Cardiac septum (tissue), 1 donor: ENCODE data around the gene SUPT20HL1. TPM values are rescaled to one million over a fixed set of nuclear protein-coding genes. Genes with fewer than 3 reads are reported as not detected.
"Not testable (repeated sequence)": the region's sequence is repeated elsewhere in the genome, so short reads cannot be mapped to it uniquely, and the experiment has no call there.

Source experiments
- DNase-seq: peaks from one replicate; pipeline ENCODE4 v3.0.0-alpha.2; 2020; ENCODE audit warnings: low spot score
- intact Hi-C: fragments of 100-400 bp; cut with DNase I; formaldehyde crosslinking; loops from one replicate; pipeline ENCODE4 v1.14.0; 2022
- long read RNA-seq: library from polyadenylated mRNA; unstranded; transcript quantifications from one replicate; pipeline ENCODE4 v2.0.0, GENCODE V29; 2021
- total RNA-seq: library from RNA; stranded (reverse); fragmentation: NEBNext Ultra II Directional; extraction: Animal tissue kit (Norgen Biotek cat#: 25700); gene quantifications from one replicate; pipeline ENCODE4 v1.2.1, GENCODE V29; 2021
- donor health status: DM: no; HTN: no; CAD: no.

SUPT20HL1 gene
- total RNA-seq = not detected
- long read RNA-seq = 0 reads

DNA sequence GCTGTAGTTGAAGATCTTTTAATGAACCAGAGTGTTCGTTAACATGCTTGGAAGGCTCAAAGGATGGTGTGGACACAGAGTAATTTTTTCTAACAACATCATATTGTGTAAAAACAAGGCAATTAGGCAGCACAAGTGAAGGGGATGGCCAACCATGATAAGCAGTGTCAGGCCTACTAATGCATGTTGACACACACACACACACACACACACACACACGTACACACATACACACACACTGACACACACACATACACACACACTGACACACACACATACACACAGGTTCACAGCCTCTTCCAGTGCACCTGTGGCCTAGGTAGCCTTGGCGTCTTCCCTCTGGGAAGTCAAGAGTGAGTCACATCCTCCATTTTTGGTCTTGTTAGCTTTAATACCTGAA is at the start of gene SUPT20HL1:
SUPT20HL1 (plus strand) TSS at position 368 of the 400 bp plus-strand sequence. CDS start 2,122 bp downstream, outside the sequence.
- intact Hi-C loops = loop anchor here (10.0 kb wide), 1 partner anchor 95 kb away; no protein-coding TSS in a partner anchor
- DNase-seq = no peak

DNA sequence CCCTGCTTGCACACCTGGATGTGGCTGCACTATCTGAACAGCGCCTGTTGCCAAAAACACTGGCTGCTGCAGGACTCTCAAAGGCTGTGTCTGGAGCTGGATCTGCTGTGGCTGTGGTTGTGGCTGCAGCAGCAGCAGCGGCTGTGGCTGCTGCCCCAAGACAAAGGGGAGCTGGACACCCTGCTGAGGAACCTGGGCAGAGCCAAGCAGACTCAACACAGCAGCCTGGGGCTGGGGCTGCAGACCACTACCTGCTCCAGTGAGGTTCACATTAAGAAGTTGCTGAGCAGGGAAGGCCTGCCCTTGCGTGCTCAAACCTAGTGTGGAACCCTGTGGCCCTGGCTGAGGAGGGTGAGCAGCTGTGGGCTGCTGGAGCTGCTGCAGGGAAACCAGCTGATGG is 49.5 kb upstream of the SUPT20HL1 start:
- intact Hi-C loops, DNase-seq: not testable (repeated sequence)

DNA sequence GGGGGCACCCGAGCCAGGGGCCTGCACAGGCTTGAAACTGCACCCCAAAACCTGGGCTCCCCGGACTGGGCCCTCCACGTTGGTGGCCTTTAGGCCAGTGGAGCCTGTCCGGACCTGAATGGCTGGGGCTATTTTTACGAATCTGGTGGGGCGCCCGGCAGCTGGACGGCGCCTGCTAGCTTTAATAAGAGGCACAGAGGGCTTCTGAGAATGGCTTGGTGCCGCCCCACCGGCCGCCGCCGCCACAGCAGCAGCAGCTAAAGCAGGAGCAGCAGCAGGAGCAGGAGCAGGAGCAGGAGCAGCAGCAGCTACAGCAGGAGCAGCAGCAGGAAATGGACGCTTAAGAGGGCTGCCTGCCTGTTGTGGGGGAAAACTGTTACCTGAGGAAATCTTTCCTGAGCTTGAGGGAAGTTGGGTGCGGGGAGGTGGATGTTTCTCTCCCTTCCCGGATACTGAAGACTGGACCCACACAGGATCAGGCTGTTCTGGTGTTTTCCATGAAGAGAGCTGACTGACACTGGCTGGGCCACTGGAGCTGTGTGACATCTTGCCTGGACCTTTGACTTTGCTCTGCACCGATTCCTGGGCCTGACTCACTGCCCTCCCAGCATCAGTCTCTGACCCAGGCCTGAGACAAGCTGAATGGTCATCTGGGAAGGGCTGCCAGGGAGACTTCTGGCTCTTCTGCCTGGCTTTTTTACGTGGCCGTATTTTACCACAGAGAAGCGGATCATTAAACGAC is 48.8 kb upstream of the SUPT20HL1 start:
- DNase-seq, intact Hi-C loops: not testable (repeated sequence)

DNA sequence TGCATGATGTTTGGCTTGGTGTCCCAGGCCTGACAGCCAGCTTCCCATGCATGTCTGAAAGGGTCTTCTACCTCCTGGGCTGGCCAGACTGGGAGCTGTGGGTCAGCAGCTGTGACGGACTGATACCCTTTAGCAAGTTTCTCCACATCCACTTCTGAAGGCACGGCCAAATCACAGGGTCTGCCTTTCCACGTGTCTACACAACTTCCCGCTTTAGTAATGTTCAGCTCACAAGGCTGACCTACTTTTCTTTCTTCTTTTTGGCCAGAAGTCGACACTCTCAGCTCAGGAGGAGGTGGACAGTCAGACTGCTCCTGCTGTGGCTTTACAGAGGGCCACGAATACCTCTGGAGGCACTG is 48.2 kb upstream of the SUPT20HL1 start:
- intact Hi-C loops, DNase-seq: not testable (repeated sequence)

DNA sequence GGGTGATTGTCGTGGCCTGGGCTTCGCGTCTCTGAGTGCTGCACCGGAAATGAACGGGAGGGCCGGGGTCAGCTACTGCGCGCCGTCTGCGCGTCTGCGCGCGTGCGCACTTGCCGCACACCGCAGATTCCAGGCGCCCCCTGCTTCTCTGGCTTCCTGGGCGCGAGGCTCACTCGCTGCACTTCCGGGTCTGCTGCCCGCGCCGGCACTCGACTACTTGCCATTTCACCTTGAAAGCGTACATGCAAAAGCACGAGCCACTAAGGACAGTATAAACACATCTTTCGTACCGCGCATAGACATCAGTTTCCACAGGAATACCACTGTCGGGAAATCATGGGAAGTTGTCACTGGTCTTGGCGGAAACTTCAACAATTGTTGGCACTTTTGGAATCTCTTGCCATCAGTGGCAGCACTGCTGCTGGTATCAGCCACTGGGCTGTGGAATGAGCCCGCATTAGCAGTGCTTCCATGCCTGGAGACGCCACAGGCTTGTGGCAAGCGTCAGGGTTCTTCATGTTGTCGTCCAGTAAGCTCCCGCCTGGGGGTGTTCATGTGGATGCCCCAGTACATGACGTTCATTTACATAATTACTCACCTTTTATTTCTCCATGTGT is 46.3 kb upstream of the SUPT20HL1 start, which contains the start of gene SUPT20HL2:
SUPT20HL2 (minus strand) TSS at position 51 of the 617 bp plus-strand sequence. CDS start 754 bp downstream, outside the sequence.
- intact Hi-C loops = no loop called here

DNA sequence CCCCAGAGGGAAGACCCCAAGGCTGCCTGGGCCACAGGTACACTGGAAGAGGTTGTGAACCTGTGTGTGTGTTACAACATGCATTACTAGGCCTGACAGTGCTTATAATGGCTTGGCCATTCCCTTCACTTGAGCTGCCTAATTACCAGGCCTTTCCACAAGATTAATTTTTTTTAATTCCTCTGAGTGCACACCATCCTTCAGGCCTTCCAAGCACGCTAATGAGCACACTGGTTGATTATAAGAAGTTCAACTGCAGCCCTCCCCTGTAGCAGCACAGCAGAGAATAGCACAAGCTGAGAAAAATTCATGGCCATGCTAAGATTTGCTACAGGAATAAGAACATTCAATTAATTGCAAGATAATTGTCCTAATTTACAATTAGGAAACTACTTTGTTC is 44.3 kb upstream of the SUPT20HL1 start:
- intact Hi-C loops = no loop called here
- no peak for DNase-seq

More for the DNA sequence above, 46.3 kb upstream of the SUPT20HL1 start, which contains the start of gene SUPT20HL2:
- no peak for DNase-seq

DNA sequence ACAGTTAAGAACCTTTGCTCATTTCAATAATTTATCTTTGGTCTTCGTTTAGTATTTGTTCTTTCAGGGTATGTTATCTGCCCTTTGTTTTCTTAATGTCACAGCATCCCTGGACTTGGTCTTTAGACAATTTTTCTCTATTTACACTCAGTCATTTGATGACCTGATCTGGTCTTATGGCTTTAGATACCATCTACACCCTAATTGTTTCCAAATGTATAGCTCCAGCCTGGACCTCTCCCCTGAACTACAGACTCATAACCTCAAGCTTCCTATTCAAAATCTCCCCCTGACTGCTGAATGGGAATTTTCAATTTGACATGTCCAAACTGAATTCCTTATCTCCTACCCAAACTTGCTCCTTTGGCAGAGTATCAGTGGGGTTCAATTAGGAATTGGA is 42.9 kb upstream of the SUPT20HL1 start:
- intact Hi-C loops = no loop called here
- no peak for DNase-seq

DNA sequence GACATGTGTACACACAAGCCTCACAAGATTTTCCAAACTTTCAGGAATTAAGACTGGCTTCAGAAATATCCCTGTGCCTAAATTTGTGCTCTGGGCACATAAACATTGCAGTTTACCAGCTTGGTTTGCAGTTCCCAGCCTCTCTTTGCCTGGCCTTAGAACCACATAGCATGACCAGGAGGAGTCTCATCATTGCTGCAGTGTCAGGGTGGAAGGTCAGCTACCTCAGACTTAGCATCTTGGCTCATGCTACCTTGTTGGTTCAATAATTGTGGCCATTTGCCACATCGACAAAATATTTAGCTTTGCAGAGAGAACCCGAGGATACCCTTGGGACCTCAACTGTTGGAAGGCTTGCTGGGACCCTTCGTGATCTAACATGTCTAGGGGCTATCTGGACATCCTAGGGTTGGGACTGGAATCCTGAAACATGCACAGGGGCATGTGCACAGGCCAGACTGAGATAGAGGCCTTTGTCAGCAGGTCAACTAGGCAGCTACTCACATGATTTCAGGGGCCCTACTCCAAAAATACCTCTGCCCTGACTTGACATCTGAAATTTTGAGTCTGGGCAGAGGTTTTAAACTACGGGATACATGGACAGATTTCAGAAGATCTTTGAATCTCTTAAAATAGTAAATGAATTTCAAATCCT is 38.6 kb upstream of the SUPT20HL1 start:
- intact Hi-C loops = no loop called here
- DNase-seq = no peak

DNA sequence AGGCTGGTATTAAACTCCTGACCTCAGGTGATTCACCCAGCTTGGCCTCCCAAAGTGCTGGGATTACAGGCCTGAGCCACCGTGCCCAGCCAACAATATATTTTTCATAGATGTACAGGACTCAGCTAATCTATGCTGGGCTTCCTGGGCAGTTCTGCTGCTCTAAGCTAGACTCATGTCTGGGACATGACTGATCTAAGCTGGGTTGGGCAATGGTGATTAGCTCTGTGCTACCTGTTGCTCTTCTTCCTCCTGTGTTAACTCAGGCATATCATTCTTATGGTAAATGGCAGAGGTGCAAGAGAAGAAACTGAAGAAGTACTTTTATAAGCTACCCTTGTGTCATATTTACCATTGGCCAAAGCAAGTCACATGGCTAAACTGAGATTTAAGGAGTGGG is 35.2 kb upstream of the SUPT20HL1 start:
- no peak for DNase-seq

DNA sequence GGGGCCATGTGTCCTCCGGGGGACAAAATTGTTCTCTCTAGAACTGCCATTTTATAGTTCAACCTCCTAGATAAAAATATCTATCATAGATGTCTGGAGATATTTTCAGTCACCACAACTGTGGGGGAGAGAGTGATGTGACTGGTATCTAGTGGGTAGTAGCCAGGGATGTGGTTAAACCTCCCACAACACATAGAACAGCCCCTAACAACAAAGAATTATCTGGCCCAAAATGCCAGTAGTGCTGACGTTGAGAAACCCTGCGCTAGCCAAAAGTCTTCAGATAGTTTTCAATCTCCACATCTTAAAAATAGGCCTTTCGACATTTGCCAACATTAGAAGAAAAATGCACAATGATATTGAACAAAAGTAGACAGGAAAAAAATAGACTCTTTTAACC is 27.6 kb upstream of the SUPT20HL1 start:
- intact Hi-C loops = no loop called here

More for the DNA sequence above, 35.2 kb upstream of the SUPT20HL1 start:
- intact Hi-C loops = no loop called here

DNA sequence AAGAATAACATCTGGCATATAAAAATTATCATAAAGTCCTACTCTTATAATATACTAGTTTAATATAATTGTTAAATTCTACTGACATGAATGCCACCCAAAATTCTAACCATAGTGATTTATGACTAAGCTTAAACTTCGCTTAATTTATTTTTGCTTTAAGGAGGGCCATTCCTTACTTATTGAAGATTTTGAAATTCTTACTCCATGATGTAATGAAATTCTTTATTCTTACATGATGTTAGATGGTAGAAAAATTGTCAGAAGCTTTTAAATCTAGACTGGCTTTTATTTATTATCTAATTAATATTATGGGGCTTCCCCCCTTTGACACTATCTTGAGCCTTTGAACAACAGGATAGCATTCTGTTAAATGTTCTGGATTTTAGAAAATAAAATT is 27.1 kb upstream of the SUPT20HL1 start:
- intact Hi-C loops = no loop called here
- DNase-seq = no peak

More for the DNA sequence above, 27.6 kb upstream of the SUPT20HL1 start:
- DNase-seq = no peak

DNA sequence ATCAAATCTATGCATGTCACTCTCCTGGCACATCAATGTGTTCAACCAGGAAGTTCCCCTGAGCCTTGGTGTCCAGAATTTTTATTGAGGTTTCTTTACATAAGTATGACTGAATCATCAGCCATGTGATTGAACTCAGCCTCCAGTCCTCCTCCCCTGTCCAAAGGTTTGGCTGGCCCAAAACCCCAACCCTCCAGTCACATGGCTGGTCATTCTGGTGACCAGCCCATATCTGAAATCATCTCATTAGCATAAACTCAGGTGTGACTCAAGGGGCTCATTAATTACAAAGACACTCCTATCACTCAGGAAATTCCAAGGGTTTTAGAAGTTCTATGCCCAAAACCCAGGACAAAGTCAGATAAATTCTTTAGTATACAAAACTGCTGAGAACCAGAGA is 26.0 kb upstream of the SUPT20HL1 start:
- no peak for DNase-seq
- intact Hi-C loops = no loop called here

DNA sequence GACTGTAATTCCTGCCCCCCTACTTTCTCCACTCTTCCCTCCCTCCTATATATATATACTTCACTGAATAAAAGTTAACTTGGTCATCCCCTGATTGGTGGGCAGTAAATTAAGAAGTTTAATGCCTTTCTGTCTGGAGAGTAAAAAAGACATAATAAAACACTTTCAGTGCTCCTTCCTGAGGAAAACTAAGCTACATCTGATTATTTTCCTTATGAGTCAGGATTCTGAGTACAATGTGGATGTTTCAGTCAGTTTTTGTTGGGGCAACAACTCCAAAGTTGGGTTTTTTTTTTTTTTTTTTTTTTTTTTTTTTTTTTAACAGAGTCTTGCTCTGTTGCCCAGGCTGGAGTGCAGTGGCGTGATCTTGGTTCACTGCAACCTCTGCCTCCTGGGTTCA is 24.6 kb upstream of the SUPT20HL1 start:
- intact Hi-C loops = no loop called here
- DNase-seq = no peak

DNA sequence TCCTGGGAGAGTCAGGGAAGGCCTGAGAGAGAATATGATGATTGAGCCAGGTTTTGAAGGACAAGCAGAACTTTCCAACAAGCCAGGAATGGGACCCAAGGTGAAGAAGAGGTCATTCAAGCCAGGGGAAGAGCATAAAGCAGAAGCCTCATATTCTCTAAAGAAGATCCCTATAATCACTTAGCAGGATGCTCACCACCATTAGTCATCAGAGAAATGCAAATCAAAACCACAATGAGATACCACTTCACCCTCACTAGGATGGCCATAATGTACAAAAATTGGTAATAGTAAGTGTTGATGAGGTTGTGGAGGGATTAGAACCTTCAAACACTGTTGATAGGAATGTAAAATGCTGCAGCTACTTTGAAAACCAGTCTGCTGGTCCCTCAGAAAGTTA is 20.5 kb upstream of the SUPT20HL1 start:
- no peak for DNase-seq
- intact Hi-C loops = no loop called here

DNA sequence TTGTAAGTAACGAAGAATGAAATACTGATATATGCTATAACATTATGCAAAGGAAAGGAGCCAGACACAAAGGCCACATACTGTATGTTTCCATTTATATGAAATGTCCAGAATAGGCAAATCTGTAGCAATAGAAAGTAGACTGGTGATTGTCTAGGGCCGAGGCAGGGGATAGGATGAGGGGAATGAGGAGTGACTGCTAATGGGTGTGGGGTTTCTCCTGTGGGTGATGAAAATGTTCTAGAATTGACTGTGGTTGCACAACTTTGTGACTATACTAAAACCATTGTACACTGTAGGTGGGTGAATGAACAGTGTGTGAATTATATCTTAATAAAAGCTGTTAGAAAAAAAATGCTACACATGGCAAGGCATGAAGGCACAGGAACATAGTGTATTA is 19.9 kb upstream of the SUPT20HL1 start:
- no peak for DNase-seq
- intact Hi-C loops = no loop called here

DNA sequence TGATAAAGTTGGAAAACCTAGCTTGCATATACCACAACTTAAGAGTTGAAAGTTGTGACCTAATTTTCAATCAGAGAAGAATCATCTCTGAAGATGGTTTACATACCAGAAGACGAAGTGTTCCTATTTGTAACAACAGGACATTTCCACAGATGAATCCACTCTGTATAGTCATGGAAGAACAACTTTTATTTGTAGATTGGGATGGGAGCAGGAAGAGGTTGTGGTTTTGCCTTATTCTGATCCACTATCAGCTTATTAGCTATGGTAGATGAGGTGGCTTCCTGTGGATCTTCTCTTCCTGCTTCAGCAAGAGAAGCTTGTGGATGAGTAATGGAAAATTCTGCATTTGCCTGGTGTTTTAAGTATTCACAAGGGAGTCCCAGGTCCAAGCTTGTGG is 18.6 kb upstream of the SUPT20HL1 start:
- no peak for DNase-seq
- intact Hi-C loops = no loop called here

DNA sequence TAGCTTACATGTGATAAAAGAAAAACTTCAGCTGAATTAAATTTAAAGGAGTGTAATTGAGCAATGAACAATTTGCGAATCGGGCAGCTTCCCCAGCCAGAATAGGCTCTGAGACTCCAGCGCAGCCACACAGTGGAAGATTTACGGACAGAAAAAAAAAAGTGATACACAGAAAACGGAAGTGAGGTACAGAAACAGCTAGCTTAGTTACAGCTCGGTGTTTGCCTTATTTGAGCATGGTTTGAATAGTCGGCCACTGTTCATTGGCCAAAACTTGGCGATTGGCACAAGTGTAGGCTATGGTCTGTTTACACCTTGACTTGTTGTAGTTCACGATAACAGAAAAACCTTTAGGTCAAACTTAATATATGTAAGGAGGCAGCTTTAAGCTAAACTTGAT is 16.7 kb upstream of the SUPT20HL1 start:
- intact Hi-C loops = no loop called here
- no peak for DNase-seq

DNA sequence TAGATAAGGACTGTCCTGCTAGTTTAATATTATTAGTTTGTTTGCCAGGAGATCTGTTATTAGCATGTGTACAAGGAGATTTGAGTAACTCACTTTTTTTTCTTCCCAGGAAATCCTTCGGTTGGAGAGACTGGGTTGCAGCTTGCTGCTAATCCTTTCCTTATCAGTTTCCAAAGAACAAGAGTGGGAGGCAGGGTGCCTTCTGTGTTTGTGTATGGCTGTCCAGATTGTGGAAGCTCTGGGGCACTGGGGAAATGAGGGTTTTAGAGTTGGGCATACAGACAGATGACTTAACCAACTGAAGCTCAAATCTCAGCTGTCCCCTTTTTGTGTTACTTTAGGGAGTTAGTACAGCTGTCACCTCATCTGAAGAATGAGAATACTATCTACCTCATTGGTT is 12.6 kb upstream of the SUPT20HL1 start:
- DNase-seq = no peak
- intact Hi-C loops = no loop called here

DNA sequence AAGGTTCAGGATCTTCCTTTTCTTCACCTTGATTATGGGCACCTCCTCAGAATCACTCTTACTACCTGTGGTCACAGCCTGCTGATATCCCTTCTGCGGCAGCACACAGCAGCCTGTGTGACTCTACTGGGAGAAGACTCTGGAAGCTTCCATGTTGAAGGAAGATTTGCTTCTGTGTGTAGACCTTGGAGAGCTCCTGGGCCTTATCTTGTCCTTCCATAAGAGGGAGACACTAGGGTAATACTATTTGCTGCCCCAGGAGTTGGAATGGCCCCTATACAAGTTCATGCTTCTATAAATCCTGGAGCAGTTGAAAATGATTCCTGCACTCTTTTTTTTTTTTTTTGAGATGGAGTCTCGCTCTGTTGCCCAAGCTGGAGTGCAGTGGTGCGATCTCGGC is 10.2 kb upstream of the SUPT20HL1 start:
- DNase-seq = no peak
- intact Hi-C loops = no loop called here

DNA sequence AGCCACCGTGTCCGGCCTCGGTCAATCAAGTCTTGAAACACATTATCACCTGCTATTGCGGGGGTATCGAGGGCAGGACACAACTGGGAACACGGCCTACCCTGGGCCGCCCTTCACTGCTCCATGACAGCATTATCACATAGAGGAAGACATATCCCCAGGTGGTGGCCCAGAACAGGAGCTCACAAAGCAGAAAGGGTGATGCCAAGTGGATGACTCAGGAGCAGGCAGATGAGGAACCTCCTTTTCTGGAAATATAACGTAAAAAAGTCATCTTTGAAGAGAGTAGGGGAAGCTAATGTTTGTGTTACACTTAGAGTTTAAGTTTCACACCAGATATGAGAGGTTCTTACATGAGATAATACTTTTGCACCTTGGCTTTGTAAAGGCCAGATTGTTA is 5.3 kb upstream of the SUPT20HL1 start:
- no peak for DNase-seq
- intact Hi-C loops = no loop called here

DNA sequence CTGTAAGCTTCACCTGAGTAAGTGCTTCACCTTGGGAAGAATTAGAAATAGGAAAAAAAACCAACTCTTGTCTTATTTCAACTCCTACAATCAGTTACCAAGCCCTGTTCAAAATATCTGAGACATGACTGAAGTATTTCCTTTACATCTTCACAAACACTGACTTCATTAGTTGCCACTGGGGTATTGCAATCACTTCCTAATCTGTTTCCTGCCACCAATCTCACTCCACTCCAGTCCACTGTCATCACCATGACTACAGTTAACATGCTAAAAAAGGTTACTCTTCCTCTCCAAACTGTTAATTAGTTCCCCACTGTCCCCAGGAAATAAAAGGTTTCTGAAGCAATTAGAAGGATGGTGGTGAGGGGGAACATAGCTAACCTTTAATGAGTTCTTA is 3.3 kb upstream of the SUPT20HL1 start:
- no peak for DNase-seq
- intact Hi-C loops = no loop called here
